ENCODE measurements around the gene FALEC.

- TF ChIP-seq POLR2AphosphoS5 (IDR thresholded peaks at IDR 0.05; ENCODE audit: low read depth) (no peak), CTCF (conservative IDR thresholded peaks at IDR 0.05; ENCODE audit: low read depth in 2 of 2) (no peak), EZH2 (IDR thresholded peaks at IDR 0.05; ENCODE audit: low read depth, unreplicated experiment) (no peak), CREB1 (CRISPR knock-in tag; IDR thresholded peaks at IDR 0.05; ENCODE audit: low read depth) (no peak), EZH2phosphoT487 (IDR thresholded peaks at IDR 0.05; ENCODE audit: unreplicated experiment) (no peak), JUNB (IDR thresholded peaks at IDR 0.05; ENCODE audit: unreplicated experiment) (no peak), ZNF114 (CRISPR knock-in tag; IDR thresholded peaks at IDR 0.05) (no peak), NANOG (IDR thresholded peaks at IDR 0.05; ENCODE audit: borderline replicate concordance) (no peak), STAT1 (IDR thresholded peaks at IDR 0.05; ENCODE audit: unreplicated experiment) (no peak), ZNF331 (CRISPR knock-in tag; IDR thresholded peaks at IDR 0.05; ENCODE audit: low read depth) (no peak)
- TF ChIP-seq, protein P1, sequence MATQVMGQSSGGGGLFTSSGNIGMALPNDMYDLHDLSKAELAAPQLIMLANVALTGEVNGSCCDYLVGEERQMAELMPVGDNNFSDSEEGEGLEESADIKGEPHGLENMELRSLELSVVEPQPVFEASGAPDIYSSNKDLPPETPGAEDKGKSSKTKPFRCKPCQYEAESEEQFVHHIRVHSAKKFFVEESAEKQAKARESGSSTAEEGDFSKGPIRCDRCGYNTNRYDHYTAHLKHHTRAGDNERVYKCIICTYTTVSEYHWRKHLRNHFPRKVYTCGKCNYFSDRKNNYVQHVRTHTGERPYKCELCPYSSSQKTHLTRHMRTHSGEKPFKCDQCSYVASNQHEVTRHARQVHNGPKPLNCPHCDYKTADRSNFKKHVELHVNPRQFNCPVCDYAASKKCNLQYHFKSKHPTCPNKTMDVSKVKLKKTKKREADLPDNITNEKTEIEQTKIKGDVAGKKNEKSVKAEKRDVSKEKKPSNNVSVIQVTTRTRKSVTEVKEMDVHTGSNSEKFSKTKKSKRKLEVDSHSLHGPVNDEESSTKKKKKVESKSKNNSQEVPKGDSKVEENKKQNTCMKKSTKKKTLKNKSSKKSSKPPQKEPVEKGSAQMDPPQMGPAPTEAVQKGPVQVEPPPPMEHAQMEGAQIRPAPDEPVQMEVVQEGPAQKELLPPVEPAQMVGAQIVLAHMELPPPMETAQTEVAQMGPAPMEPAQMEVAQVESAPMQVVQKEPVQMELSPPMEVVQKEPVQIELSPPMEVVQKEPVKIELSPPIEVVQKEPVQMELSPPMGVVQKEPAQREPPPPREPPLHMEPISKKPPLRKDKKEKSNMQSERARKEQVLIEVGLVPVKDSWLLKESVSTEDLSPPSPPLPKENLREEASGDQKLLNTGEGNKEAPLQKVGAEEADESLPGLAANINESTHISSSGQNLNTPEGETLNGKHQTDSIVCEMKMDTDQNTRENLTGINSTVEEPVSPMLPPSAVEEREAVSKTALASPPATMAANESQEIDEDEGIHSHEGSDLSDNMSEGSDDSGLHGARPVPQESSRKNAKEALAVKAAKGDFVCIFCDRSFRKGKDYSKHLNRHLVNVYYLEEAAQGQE (IDR thresholded peaks at IDR 0.05; ENCODE audit: unreplicated experiment), result no peak
- TF ChIP-seq, protein P2, sequence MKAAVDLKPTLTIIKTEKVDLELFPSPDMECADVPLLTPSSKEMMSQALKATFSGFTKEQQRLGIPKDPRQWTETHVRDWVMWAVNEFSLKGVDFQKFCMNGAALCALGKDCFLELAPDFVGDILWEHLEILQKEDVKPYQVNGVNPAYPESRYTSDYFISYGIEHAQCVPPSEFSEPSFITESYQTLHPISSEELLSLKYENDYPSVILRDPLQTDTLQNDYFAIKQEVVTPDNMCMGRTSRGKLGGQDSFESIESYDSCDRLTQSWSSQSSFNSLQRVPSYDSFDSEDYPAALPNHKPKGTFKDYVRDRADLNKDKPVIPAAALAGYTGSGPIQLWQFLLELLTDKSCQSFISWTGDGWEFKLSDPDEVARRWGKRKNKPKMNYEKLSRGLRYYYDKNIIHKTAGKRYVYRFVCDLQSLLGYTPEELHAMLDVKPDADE (IDR thresholded peaks at IDR 0.05), result no peak
- TF ChIP-seq, protein P3, sequence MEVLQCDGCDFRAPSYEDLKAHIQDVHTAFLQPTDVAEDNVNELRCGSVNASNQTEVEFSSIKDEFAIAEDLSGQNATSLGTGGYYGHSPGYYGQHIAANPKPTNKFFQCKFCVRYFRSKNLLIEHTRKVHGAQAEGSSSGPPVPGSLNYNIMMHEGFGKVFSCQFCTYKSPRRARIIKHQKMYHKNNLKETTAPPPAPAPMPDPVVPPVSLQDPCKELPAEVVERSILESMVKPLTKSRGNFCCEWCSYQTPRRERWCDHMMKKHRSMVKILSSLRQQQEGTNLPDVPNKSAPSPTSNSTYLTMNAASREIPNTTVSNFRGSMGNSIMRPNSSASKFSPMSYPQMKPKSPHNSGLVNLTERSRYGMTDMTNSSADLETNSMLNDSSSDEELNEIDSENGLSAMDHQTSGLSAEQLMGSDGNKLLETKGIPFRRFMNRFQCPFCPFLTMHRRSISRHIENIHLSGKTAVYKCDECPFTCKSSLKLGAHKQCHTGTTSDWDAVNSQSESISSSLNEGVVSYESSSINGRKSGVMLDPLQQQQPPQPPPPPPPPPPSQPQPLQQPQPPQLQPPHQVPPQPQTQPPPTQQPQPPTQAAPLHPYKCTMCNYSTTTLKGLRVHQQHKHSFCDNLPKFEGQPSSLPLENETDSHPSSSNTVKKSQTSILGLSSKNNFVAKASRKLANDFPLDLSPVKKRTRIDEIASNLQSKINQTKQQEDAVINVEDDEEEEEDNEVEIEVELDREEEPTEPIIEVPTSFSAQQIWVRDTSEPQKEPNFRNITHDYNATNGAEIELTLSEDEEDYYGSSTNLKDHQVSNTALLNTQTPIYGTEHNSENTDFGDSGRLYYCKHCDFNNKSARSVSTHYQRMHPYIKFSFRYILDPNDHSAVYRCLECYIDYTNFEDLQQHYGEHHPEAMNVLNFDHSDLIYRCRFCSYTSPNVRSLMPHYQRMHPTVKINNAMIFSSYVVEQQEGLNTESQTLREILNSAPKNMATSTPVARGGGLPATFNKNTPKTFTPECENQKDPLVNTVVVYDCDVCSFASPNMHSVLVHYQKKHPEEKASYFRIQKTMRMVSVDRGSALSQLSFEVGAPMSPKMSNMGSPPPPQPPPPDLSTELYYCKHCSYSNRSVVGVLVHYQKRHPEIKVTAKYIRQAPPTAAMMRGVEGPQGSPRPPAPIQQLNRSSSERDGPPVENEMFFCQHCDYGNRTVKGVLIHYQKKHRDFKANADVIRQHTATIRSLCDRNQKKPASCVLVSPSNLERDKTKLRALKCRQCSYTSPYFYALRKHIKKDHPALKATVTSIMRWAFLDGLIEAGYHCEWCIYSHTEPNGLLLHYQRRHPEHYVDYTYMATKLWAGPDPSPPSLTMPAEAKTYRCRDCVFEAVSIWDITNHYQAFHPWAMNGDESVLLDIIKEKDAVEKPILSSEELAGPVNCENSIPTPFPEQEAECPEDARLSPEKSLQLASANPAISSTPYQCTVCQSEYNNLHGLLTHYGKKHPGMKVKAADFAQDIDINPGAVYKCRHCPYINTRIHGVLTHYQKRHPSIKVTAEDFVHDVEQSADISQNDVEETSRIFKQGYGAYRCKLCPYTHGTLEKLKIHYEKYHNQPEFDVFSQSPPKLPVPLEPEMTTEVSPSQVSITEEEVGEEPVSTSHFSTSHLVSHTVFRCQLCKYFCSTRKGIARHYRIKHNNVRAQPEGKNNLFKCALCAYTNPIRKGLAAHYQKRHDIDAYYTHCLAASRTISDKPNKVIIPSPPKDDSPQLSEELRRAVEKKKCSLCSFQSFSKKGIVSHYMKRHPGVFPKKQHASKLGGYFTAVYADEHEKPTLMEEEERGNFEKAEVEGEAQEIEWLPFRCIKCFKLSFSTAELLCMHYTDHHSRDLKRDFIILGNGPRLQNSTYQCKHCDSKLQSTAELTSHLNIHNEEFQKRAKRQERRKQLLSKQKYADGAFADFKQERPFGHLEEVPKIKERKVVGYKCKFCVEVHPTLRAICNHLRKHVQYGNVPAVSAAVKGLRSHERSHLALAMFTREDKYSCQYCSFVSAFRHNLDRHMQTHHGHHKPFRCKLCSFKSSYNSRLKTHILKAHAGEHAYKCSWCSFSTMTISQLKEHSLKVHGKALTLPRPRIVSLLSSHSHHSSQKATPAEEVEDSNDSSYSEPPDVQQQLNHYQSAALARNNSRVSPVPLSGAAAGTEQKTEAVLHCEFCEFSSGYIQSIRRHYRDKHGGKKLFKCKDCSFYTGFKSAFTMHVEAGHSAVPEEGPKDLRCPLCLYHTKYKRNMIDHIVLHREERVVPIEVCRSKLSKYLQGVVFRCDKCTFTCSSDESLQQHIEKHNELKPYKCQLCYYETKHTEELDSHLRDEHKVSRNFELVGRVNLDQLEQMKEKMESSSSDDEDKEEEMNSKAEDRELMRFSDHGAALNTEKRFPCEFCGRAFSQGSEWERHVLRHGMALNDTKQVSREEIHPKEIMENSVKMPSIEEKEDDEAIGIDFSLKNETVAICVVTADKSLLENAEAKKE (CRISPR knock-in tag; IDR thresholded peaks at IDR 0.05), result no peak
Measured at GRCh38 chr1:150543500-150544143, 28.1 kb downstream of the FALEC start.

Measured in GM23338 (cell line).